ENCODE data around the gene ASCL5. TPM values are rescaled to one million over a fixed set of nuclear protein-coding genes. Genes with fewer than 3 reads are reported as not detected.
A peak's percentile ranks its signal among the peaks of the same experiment; 100 is the strongest.

The ASCL5 gene
- total and polyA plus RNA-seq, 10 of the 15 experiments (the other 5 are each of a cell fraction or from before 2014, with no cell fraction given): 0.04 TPM; not detected in 9

- TF ChIP-seq CTCF (IDR thresholded peaks at IDR 0.05 in 2 of 3, conservative IDR thresholded peaks at IDR 0.05 in 1 of 3; ENCODE audit: control insufficient read depth in 2 of 3, extremely low read depth in 1 of 3, insufficient read depth in 1 of 3, low read depth in 3 of 3, low read length in 3 of 3) (peak; percentile 38 to 68 (median 62); a peak in 5 of 6 replicates), BCL3 (IDR thresholded peaks at IDR 0.05; ENCODE audit: borderline replicate concordance, insufficient read depth, low read depth, low read length, poor library complexity, severe bottlenecking) (no peak)
Observed at GRCh38 chr1:201085902-201086735, 40.9 kb downstream of the ASCL5 start (continued).

- ATAC-seq (no peak), DNase-seq (ENCODE audit: low read depth, low spot score) (no peak), FAIRE-seq (no peak)
- TF ChIP-seq E4F1 (IDR thresholded peaks at IDR 0.05; ENCODE audit: borderline replicate concordance, partially characterized antibody): no peak
- TF ChIP-seq BMI1 (IDR thresholded peaks at IDR 0.05; ENCODE audit: borderline replicate concordance): peak; percentile 68; the same call in 1 of the 2 replicates
- peak; percentile 54 for TF ChIP-seq PKNOX1 (IDR thresholded peaks at IDR 0.05)
- no peaks in the 10 kb centered on the region for H3K4me1 ChIP-seq (ENCODE audit: control insufficient read depth, insufficient read depth, low read length)
- POLR2A ChIA-PET: interaction anchor here (0.7 kb wide), 1 partner anchor 49 kb away, joined by 4 read pairs; no protein-coding TSS in a partner anchor
- no peak overlapping the region for H3K4me3 ChIP-seq
- BruUV-seq (replicated peaks): no TSS peak
- no peak overlapping the region for H3K9ac ChIP-seq (ENCODE audit: control insufficient read depth, insufficient read depth, low read length)
- H3K79me2 ChIP-seq (ENCODE audit: control insufficient read depth, insufficient read depth, low read length): no peaks in the 10 kb centered on the region
- H3K36me3 ChIP-seq (ENCODE audit: control insufficient read depth in 2 of 2, insufficient read depth in 2 of 2, low read length in 1 of 2): no peaks in the 10 kb centered on the region
- peaks cover 0 to 2% of the 10 kb centered on the region in 2 experiments; a peak in 2 of 4 replicates for H3K27me3 ChIP-seq (replicated peaks in 1 of 2; ENCODE audit: control insufficient read depth in 2 of 2, insufficient read depth in 2 of 2, low read length in 1 of 2)
- RAD21 ChIA-PET (ENCODE audit: unreplicated experiment): no interaction called here
- H3K27ac ChIP-seq (ENCODE audit: control insufficient read depth, insufficient read depth): no peak overlapping the region
- WGBS (ENCODE audit: insufficient coverage, insufficient replicate concordance, low lambda C conversion rate, missing lambda C conversion rate): 26% methylated on average over 6 of the region's 6 CpGs
- H4K20me1 ChIP-seq (ENCODE audit: control insufficient read depth, insufficient read depth): no peaks in the 10 kb centered on the region
- SMC1A ChIA-PET (ENCODE audit: uncharacterized antibody, unreplicated experiment): interaction anchor here (0.8 kb wide), 1 partner anchor 684 kb away, joined by 3 read pairs; no protein-coding TSS in a partner anchor
- no peak overlapping the region for H3K4me2 ChIP-seq (ENCODE audit: control insufficient read depth, insufficient read depth)
- intact Hi-C loops (cut with micrococcal nuclease; ENCODE audit: unreplicated experiment): loop anchor here (10.0 kb wide), 2 partner anchors 141 to 281 kb away; no protein-coding TSS in a partner anchor
- no peak overlapping the region for H2AFZ ChIP-seq (ENCODE audit: control insufficient read depth, low read depth, low read length)
- CTCF ChIA-PET: interaction anchor here (3.0 kb wide), 1 partner anchor 30 kb away, joined by 16 read pairs; no protein-coding TSS in a partner anchor
- H3K9me3 ChIP-seq (replicated peaks; ENCODE audit: control insufficient read depth, insufficient read depth, low read length): no peaks in the 10 kb centered on the region
- in situ Hi-C loops (cut with MboI): no loop called here
Observed at GRCh38 chr1:201084295-201084694, 42.7 kb downstream of the ASCL5 start.
